SK-N-SH (cell line): ENCODE data around the gene ZCCHC7. TPM values are rescaled to one million over a fixed set of nuclear protein-coding genes. Genes with fewer than 3 reads are reported as not detected.

ENCODE experiments used
- CTCF ChIA-PET: fragments of 300-600, 350-600 bp; formaldehyde crosslinking; extraction: SDS; loops from one replicate; lab custom pipeline; 2021; lab: Yijun Ruan, JAX
- POLR2A ChIA-PET: fragments of 350-600 bp; sonication (Branson Sonifier 250); formaldehyde crosslinking; extraction: SDS; loops from one replicate; lab custom pipeline; 2020; ENCODE audit warnings: antibody characterized with exemption, inconsistent platforms; lab: Yijun Ruan, JAX
- DNase-seq: peaks from one replicate; pipeline ENCODE4 v3.0.0; 2012
- H2AFZ ChIP-seq: fragments of 200-600 bp; sonication (generic); 2 replicates; pipeline ENCODE4 v1.8.1; 2016; ENCODE audit warnings: antibody characterized with exemption, mild to moderate bottlenecking, low read depth
- H3F3A ChIP-seq: fragments of 200-600 bp; sonication (generic); replicated peaks from 2 replicates; pipeline ENCODE3; 2016; ENCODE audit warnings: antibody characterized with exemption, mild to moderate bottlenecking; ENCODE audit not compliant: insufficient read depth
- H3K27ac ChIP-seq, 2 experiments: fragments of 200-500 bp in 1 of 2; fragments of 200-600 bp in 1 of 2; sonication (Bioruptor generic) in 1 of 2; sonication (generic), shearing (Covaris generic) in 1 of 2; 2 replicates each; pipeline versions ENCODE4 v1.5.1 to v1.6.1; 2014 to 2016; ENCODE audit warnings: low read depth in 2 of 2, inconsistent platforms in 1 of 2, low read length in 1 of 2, mild to moderate bottlenecking in 1 of 2, mixed read lengths in 1 of 2
- H3K27me3 ChIP-seq: fragments of 200-600 bp; sonication (generic), shearing (Covaris generic); 2 replicates; pipeline ENCODE4 v1.6.1; 2016; ENCODE audit warnings: mixed run types; ENCODE audit not compliant: insufficient read depth
- H3K36me3 ChIP-seq, 2 experiments: fragments of 200-500 bp in 1 of 2; fragments of 200-600 bp in 1 of 2; sonication (Bioruptor generic) in 1 of 2; sonication (generic) in 1 of 2; replicated peaks in 1 of 2; 2 replicates each; pipeline versions ENCODE3 to v1.5.1; 2014 to 2016; ENCODE audit warnings: low read length in 1 of 2, mild to moderate bottlenecking in 1 of 2; ENCODE audit not compliant: insufficient read depth in 2 of 2, control insufficient read depth in 1 of 2
- H3K4me1 ChIP-seq, 2 experiments: fragments of 200-500 bp in 1 of 2; fragments of 200-600 bp in 1 of 2; sonication (Bioruptor generic) in 1 of 2; sonication (generic), shearing (Covaris generic) in 1 of 2; 2 replicates each; pipeline versions ENCODE4 v1.5.1 to v1.6.1; 2014 to 2016; ENCODE audit warnings: low read depth in 1 of 2, low read length in 1 of 2, mixed run types in 1 of 2; ENCODE audit not compliant: insufficient read depth in 2 of 2, control insufficient read depth in 1 of 2
- H3K4me2 ChIP-seq: fragments of 200-600 bp; sonication (generic), shearing (Covaris generic); 2 replicates; pipeline ENCODE4 v1.6.1; 2017; ENCODE audit warnings: mixed run types
- H3K4me3 ChIP-seq, 2 experiments: fragments of 200-500 bp in 1 of 2; fragments of 200-600 bp in 1 of 2; sonication (Bioruptor generic) in 1 of 2; sonication (generic), shearing (Covaris generic) in 1 of 2; 2 replicates each; pipeline versions ENCODE4 v1.5.1 to v1.8.1; 2014 to 2016; ENCODE audit warnings: low read depth in 2 of 2, inconsistent platforms in 1 of 2, low read length in 1 of 2, mild to moderate bottlenecking in 1 of 2, mixed read lengths in 1 of 2, moderate library complexity in 1 of 2
- H3K79me2 ChIP-seq: fragments of 200-600 bp; sonication (generic); 2 replicates; pipeline ENCODE4 v1.8.1; 2017; ENCODE audit warnings: mild to moderate bottlenecking; ENCODE audit not compliant: insufficient read depth
- H3K9ac ChIP-seq: fragments of 200-600 bp; sonication (generic); 2 replicates; pipeline ENCODE4 v1.6.1; 2017; ENCODE audit warnings: mixed run types
- H3K9me2 ChIP-seq: fragments of 200-600 bp; sonication (generic); 2 replicates; pipeline ENCODE4 v1.6.1; 2017; ENCODE audit warnings: mixed run types
- H3K9me3 ChIP-seq: fragments of 200-600 bp; sonication (generic); 2 replicates; pipeline ENCODE4 v1.6.1; 2017; ENCODE audit warnings: mixed run types, mild to moderate bottlenecking, moderate library complexity
- H4K20me1 ChIP-seq: fragments of 200-600 bp; sonication (generic); 2 replicates; pipeline ENCODE4 v1.6.1; 2017; ENCODE audit warnings: mild to moderate bottlenecking, mixed run types; ENCODE audit not compliant: insufficient read depth
- MAX ChIP-seq: IDR thresholded peaks from 2 replicates; pipeline ENCODE4 v1.4.0; 2012; ENCODE audit warnings: low read depth
- MXI1 ChIP-seq: IDR thresholded peaks from 2 replicates; pipeline ENCODE4 v1.6.1; 2012; ENCODE audit warnings: mild to moderate bottlenecking, low read depth, low read length, improper control_type of control experiment
- PBX3 ChIP-seq: IDR thresholded peaks from 2 replicates; pipeline ENCODE4; 2012
- POLR2AphosphoS5 ChIP-seq: IDR thresholded peaks from 2 replicates; pipeline ENCODE4 v1.6.1; 2012; ENCODE audit warnings: low read depth, low read length
- RCOR1 ChIP-seq: fragments of 150-350 bp; IDR thresholded peaks from 2 replicates; pipeline ENCODE4 v1.6.1; 2017; ENCODE audit warnings: antibody characterized with exemption, low read length
- REST ChIP-seq: IDR thresholded peaks from 2 replicates; pipeline ENCODE4 v1.6.1; 2012; ENCODE audit warnings: mild to moderate bottlenecking, low read depth, low read length, moderate library complexity
- RFX5 ChIP-seq: IDR thresholded peaks from 2 replicates; pipeline ENCODE4 v1.6.1; 2012; ENCODE audit warnings: mild to moderate bottlenecking, improper control_type of control experiment, low read length
- WGBS: methylation state at CpG from one replicate; pipeline ENCODE4 v1.1.6; 2017; ENCODE audit warnings: low lambda C conversion rate; 5-methylcytosine and 5-hydroxymethylcytosine counted together
- polyA plus RNA-seq, 3 experiments: library from polyadenylated mRNA; depleted of rRNA; stranded (reverse); fragments of >200 nt; gene quantifications; 2 replicates each; pipeline ENCODE4 v1.2.3, GENCODE V29; 2012

ZCCHC7 gene
- polyA plus RNA-seq, 1 of the 3 experiments (the other 2 are of a cell fraction): 12.6 TPM

GRCh38 chr9:37286530-37287175, 166.3 kb downstream of the ZCCHC7 start:
- Histone ChIP-seq H3K9me3 (no peaks in the 10 kb centered on the region), H4K20me1 (no peaks in the 10 kb centered on the region), H3K79me2 (peaks cover 34% of the 10 kb centered on the region), H3K9ac (no peak overlapping the region), H3K4me2 (no peak overlapping the region), H3K27ac (no peak overlapping the region), H3K36me3 (peaks cover 0 to 3% of the 10 kb centered on the region in 2 experiments), H3K4me1 (peaks cover 0 to 35% of the 10 kb centered on the region in 2 experiments; a peak in 3 of 4 replicates), H3K27me3 (no peaks in the 10 kb centered on the region), H3F3A (peaks cover 48% of the 10 kb centered on the region), H2AFZ (no peak overlapping the region), H3K9me2 (no peaks in the 10 kb centered on the region), H3K4me3 (no peak overlapping the region)
- 88% methylated on average over 6 of the region's 6 CpGs for WGBS
- CTCF ChIA-PET: no interaction called here
- POLR2A ChIA-PET: no interaction called here
- DNase-seq: no peak
- TF ChIP-seq REST (no peak), MXI1 (no peak), RCOR1 (no peak), PBX3 (no peak)

GRCh38 chr9:37287317-37287716, 166.9 kb downstream of the ZCCHC7 start:
- H3K36me3 ChIP-seq: peaks cover 0 to 3% of the 10 kb centered on the region in 2 experiments
- H3K79me2 ChIP-seq: peaks cover 33% of the 10 kb centered on the region
- no peak overlapping the region for H2AFZ ChIP-seq
- no peaks in the 10 kb centered on the region for H4K20me1 ChIP-seq
- TF ChIP-seq MAX (no peak), RFX5 (no peak), POLR2AphosphoS5 (no peak)
- H3K9me2 ChIP-seq: no peaks in the 10 kb centered on the region
- CTCF ChIA-PET: no interaction called here
- H3F3A ChIP-seq: peaks cover 53% of the 10 kb centered on the region
- H3K9me3 ChIP-seq: no peaks in the 10 kb centered on the region
- H3K27me3 ChIP-seq: no peaks in the 10 kb centered on the region
- H3K4me1 ChIP-seq: peaks cover 0 to 37% of the 10 kb centered on the region in 2 experiments; a peak in 3 of 4 replicates
- no peak overlapping the region for H3K4me3 ChIP-seq
- no peak overlapping the region for H3K27ac ChIP-seq
- DNase-seq: no peak
- no peak overlapping the region for H3K9ac ChIP-seq
- H3K4me2 ChIP-seq: no peak overlapping the region
- POLR2A ChIA-PET: no interaction called here
- 92% methylated on average over 4 of the region's 4 CpGs for WGBS
